Uterus (tissue), 4 donors: Measurements from ENCODE around the gene MAP3K14. TPM values are rescaled to one million over a fixed set of nuclear protein-coding genes. Genes with fewer than 3 reads are reported as not detected.
A peak's percentile ranks its signal among the peaks of the same experiment; 100 is the strongest.

Experiments used
- DNase-seq, 2 donors: peaks; one replicate each; pipeline ENCODE4 v3.0.0-alpha.2; 2019 to 2020
- H3K27ac ChIP-seq, 2 donors: fragments of 200-600 bp; sonication (generic); 1 replicate in 1 of 2; 2 replicates in 1 of 2; pipeline ENCODE4 v1.5.1; 2016 to 2018
- H3K27me3 ChIP-seq, 2 donors: fragments of 200-600 bp; sonication (generic); one replicate each; pipeline ENCODE4 v1.5.1; 2018 to 2019; ENCODE audit warnings: control low read depth in 1 of 2
- H3K36me3 ChIP-seq, 2 donors: fragments of 200-600 bp; sonication (generic); one replicate each; pipeline ENCODE4 v1.5.1; 2019; ENCODE audit warnings: control low read depth in 1 of 2
- H3K4me1 ChIP-seq, 2 donors: fragments of 200-600 bp; sonication (generic); one replicate each; pipeline ENCODE4 v1.5.1; 2018 to 2019; ENCODE audit warnings: control low read depth in 1 of 2
- H3K4me3 ChIP-seq, 2 donors: fragments of 200-600 bp; sonication (generic); 1 replicate in 1 of 2; 2 replicates in 1 of 2; pipeline ENCODE4 v1.5.1; 2018 to 2019; ENCODE audit warnings: mild to moderate bottlenecking in 1 of 2
- H3K9me3 ChIP-seq, 2 donors: fragments of 200-600 bp; sonication (generic); one replicate each; pipeline ENCODE4 v1.5.1; 2019; ENCODE audit warnings: control low read depth in 1 of 2
- CTCF ChIP-seq, 4 experiments: fragments of 200-600 bp in 2 of 4; fragments of 450-650 bp in 2 of 4; sonication (generic) in 2 of 4; IDR thresholded peaks; one replicate each; pipeline ENCODE4 v1.5.1; 2016 to 2019; ENCODE audit warnings: antibody characterized with exemption in 4 of 4, mild to moderate bottlenecking in 2 of 4, moderate library complexity in 1 of 4
- POLR2A ChIP-seq, 2 donors: fragments of 450-650 bp; IDR thresholded peaks; one replicate each; pipeline ENCODE4 v1.6.1; 2016; ENCODE audit warnings: antibody characterized with exemption in 2 of 2, mild to moderate bottlenecking in 1 of 2, moderate library complexity in 1 of 2
- intact Hi-C: fragments of 100-400 bp; cut with DNase I; formaldehyde crosslinking; loops from one replicate; pipeline ENCODE4 v1.15.1; 2023; ENCODE audit warnings: low total_unique reads
- total RNA-seq, 4 donors: library from RNA; depleted of rRNA in 3 of 4; stranded (reverse); fragments of >200 nt in 3 of 4; gene quantifications; one replicate each; pipeline versions ENCODE4 v1.1.0 to v1.2.4, GENCODE V29; 2014 to 2023
- donor health status: DM: yes; HTN: yes; CAD: no.

MAP3K14 gene
- total RNA-seq, 4 donors from 2014 or later: 1.0 to 22.1 (median 4.9) TPM

GRCh38 chr17:45291171-45291805 is 25.5 kb downstream of the MAP3K14 start:
- no peaks in the 10 kb centered on the region for H3K9me3 ChIP-seq
- H3K36me3 ChIP-seq: no peaks in the 10 kb centered on the region
- TF ChIP-seq CTCF (IDR thresholded peaks at IDR 0.05) (no peak), POLR2A (IDR thresholded peaks at IDR 0.05) (no peak)
- H3K4me3 ChIP-seq: no peak overlapping the region
- no peaks in the 10 kb centered on the region for H3K27me3 ChIP-seq
- peak overlapping the region; percentile 73 to 76 for H3K27ac ChIP-seq
- no peak for DNase-seq
- peaks cover 16 to 40% of the 10 kb centered on the region in 2 donors for H3K4me1 ChIP-seq
- intact Hi-C loops: no loop called here

- H3K4me1 ChIP-seq: peaks cover 16 to 40% of the 10 kb centered on the region in 2 donors
- intact Hi-C loops: no loop called here
- TF ChIP-seq POLR2A (IDR thresholded peaks at IDR 0.05) (no peak), CTCF (IDR thresholded peaks at IDR 0.05) (no peak)
Observed at GRCh38 chr17:45290269-45290765, 26.5 kb downstream of the MAP3K14 start.

GRCh38 chr17:45289301-45290268 is 27.2 kb downstream of the MAP3K14 start:
- H3K9me3 ChIP-seq: no peaks in the 10 kb centered on the region
- TF ChIP-seq POLR2A (IDR thresholded peaks at IDR 0.05): no peak
- TF ChIP-seq CTCF (IDR thresholded peaks at IDR 0.05): no peak
- no peaks in the 10 kb centered on the region for H3K36me3 ChIP-seq
- H3K4me3 ChIP-seq: no peak overlapping the region
- peaks cover 16 to 34% of the 10 kb centered on the region in 2 donors for H3K4me1 ChIP-seq
- no peaks in the 10 kb centered on the region for H3K27me3 ChIP-seq
- intact Hi-C loops: no loop called here
- no peak for DNase-seq
- peak overlapping the region; percentile 26 to 37 for H3K27ac ChIP-seq

More at GRCh38 chr17:45290269-45290765, 26.5 kb downstream of the MAP3K14 start:
- Histone ChIP-seq H3K9me3 (no peaks in the 10 kb centered on the region), H3K36me3 (no peaks in the 10 kb centered on the region), H3K27ac (no peak overlapping the region), H3K4me3 (no peak overlapping the region), H3K27me3 (no peaks in the 10 kb centered on the region)
- no peak for DNase-seq

- H3K27ac ChIP-seq: peak overlapping the region; percentile 37 to 52
- intact Hi-C loops: no loop called here
- H3K4me1 ChIP-seq: peaks cover 10 to 27% of the 10 kb centered on the region in 2 donors
- no peaks in the 10 kb centered on the region for H3K36me3 ChIP-seq
- H3K27me3 ChIP-seq: no peaks in the 10 kb centered on the region
- H3K4me3 ChIP-seq: no peak overlapping the region
- no peak for TF ChIP-seq CTCF (IDR thresholded peaks at IDR 0.05)
- H3K9me3 ChIP-seq: no peaks in the 10 kb centered on the region
- DNase-seq: peak; percentile 56 to 61
Observed at GRCh38 chr17:45288825-45289224, 28.0 kb downstream of the MAP3K14 start.
